PC-9 (cell line): ENCODE data around the gene LNX1. TPM values are rescaled to one million over a fixed set of nuclear protein-coding genes. Genes with fewer than 3 reads are reported as not detected.

Experiments used
- BruUV-seq: library from RNA; stranded (reverse); fragments of 400-500 nt; replicated peaks from 2 replicates; lab custom pipeline; 2021; lab: Mats Ljungman, UMichigan
- CTCF ChIA-PET: fragments of 300-600 bp; sonication (Branson Sonifier 250); formaldehyde crosslinking; loops from one replicate; lab custom pipeline; 2022; ENCODE audit warnings: antibody characterized with exemption; lab: Charles Lee
- POLR2A ChIA-PET: fragments of 300-600 bp; sonication (Branson Sonifier 250); formaldehyde crosslinking; loops from one replicate; lab custom pipeline; 2022; ENCODE audit warnings: antibody characterized with exemption; ENCODE audit not compliant: unreplicated experiment; lab: Charles Lee
- DNase-seq, 2 experiments: peaks; one replicate each; pipeline versions ENCODE4 v3.0.0 to v3.0.0-alpha.2; 2015 to 2022; ENCODE audit warnings: mixed read lengths in 1 of 2
- H2AFZ ChIP-seq: fragments of 200-600 bp; sonication (generic); 2 replicates; pipeline ENCODE4 v1.8.1; 2017; ENCODE audit warnings: antibody characterized with exemption
- H3F3A ChIP-seq: fragments of 200-600 bp; sonication (generic); 2 replicates; pipeline ENCODE4 v1.8.1; 2017; ENCODE audit warnings: antibody characterized with exemption, mild to moderate bottlenecking, low read depth; ENCODE audit not compliant: insufficient read depth
- H3K27ac ChIP-seq: fragments of 200-600 bp; sonication (generic); 2 replicates; pipeline ENCODE4 v1.6.1; 2016; ENCODE audit warnings: mixed run types
- H3K27me3 ChIP-seq: fragments of 200-600 bp; sonication (generic); 2 replicates; pipeline ENCODE4 v1.6.1; 2016; ENCODE audit warnings: low read depth, mixed run types; ENCODE audit not compliant: insufficient read depth
- H3K36me3 ChIP-seq: fragments of 200-600 bp; sonication (generic); 2 replicates; pipeline ENCODE4 v1.6.1; 2016; ENCODE audit warnings: low read depth, mixed run types
- H3K4me1 ChIP-seq: fragments of 200-600 bp; sonication (generic); replicated peaks from 2 replicates; pipeline ENCODE4 v1.6.1; 2016; ENCODE audit warnings: mixed run types; ENCODE audit not compliant: insufficient read depth
- H3K4me2 ChIP-seq: fragments of 200-600 bp; sonication (generic); 2 replicates; pipeline ENCODE4 v1.6.1; 2017; ENCODE audit warnings: mixed run types
- H3K4me3 ChIP-seq: fragments of 200-600 bp; sonication (generic); 2 replicates; pipeline ENCODE4 v1.6.1; 2016; ENCODE audit warnings: mixed run types
- H3K79me2 ChIP-seq: fragments of 200-600 bp; sonication (generic); 2 replicates; pipeline ENCODE4 v1.6.1; 2017; ENCODE audit warnings: low read depth, mixed run types
- H3K9me2 ChIP-seq: fragments of 200-600 bp; sonication (generic); 2 replicates; pipeline ENCODE4 v1.8.1; 2017; ENCODE audit warnings: mild to moderate bottlenecking; ENCODE audit not compliant: insufficient read depth
- H3K9me3 ChIP-seq: fragments of 200-600 bp; sonication (generic); 2 replicates; pipeline ENCODE4 v1.8.1; 2016; ENCODE audit warnings: low read depth; ENCODE audit not compliant: insufficient read depth
- H4K20me1 ChIP-seq: fragments of 200-600 bp; sonication (generic); 2 replicates; pipeline ENCODE4 v1.8.1; 2017; ENCODE audit not compliant: insufficient read depth
- EZH2 ChIP-seq: fragments of 200-600 bp; sonication (generic); IDR thresholded peaks from 2 replicates; pipeline ENCODE4 v1.8.0; 2017; ENCODE audit warnings: antibody characterized with exemption, low read depth
- intact Hi-C: fragments of 100-400 bp; cut with micrococcal nuclease; formaldehyde crosslinking; loops from one replicate; pipeline ENCODE4 v1.10.0; 2022; ENCODE audit not compliant: unreplicated experiment
- total RNA-seq: library from RNA; stranded (reverse); gene quantifications from 2 replicates; pipeline ENCODE4 v1.2.3, GENCODE V29; 2021
- TF ChIP-seq, protein P1 (sequence below): fragments of 200-600 bp; sonication (generic); conservative IDR thresholded peaks from 2 replicates; pipeline ENCODE4 v1.6.1; 2017; ENCODE audit warnings: mixed run types, antibody characterized with exemption, mild to moderate bottlenecking, moderate library complexity

Gene LNX1
- total RNA-seq, 1 experiment from 2014 or later, result 3.4 TPM

DNA sequence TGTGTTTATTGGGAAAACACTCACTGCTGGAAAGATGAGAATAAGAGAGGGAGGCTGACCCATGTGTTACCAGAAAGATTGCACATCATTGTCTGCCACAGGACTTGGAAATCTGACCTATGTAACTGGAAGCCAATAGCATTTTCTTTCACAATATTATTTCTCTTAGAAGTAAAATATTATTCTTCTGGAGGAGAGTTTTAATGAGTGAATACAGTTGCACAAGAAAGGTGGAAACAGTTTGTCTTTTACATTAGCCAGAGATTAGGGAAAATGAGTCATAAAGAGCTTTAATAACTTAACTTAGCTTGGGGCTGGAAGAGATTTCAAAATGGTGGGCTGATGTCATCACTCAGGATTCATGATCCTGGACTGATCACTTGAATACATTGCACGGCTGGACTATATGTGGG, 31.5 kb upstream of the LNX1 start:
- Histone ChIP-seq H3K4me2 (no peak overlapping the region), H3K36me3 (no peaks in the 10 kb centered on the region), H3K27ac (no peak overlapping the region), H3F3A (no peaks in the 10 kb centered on the region), H3K9me2 (no peaks in the 10 kb centered on the region), H2AFZ (no peak overlapping the region), H3K9me3 (no peaks in the 10 kb centered on the region), H3K27me3 (no peaks in the 10 kb centered on the region), H4K20me1 (no peaks in the 10 kb centered on the region), H3K4me3 (no peak overlapping the region), H3K79me2 (no peaks in the 10 kb centered on the region), H3K4me1 (no peaks in the 10 kb centered on the region)
- TF ChIP-seq, protein P1, sequence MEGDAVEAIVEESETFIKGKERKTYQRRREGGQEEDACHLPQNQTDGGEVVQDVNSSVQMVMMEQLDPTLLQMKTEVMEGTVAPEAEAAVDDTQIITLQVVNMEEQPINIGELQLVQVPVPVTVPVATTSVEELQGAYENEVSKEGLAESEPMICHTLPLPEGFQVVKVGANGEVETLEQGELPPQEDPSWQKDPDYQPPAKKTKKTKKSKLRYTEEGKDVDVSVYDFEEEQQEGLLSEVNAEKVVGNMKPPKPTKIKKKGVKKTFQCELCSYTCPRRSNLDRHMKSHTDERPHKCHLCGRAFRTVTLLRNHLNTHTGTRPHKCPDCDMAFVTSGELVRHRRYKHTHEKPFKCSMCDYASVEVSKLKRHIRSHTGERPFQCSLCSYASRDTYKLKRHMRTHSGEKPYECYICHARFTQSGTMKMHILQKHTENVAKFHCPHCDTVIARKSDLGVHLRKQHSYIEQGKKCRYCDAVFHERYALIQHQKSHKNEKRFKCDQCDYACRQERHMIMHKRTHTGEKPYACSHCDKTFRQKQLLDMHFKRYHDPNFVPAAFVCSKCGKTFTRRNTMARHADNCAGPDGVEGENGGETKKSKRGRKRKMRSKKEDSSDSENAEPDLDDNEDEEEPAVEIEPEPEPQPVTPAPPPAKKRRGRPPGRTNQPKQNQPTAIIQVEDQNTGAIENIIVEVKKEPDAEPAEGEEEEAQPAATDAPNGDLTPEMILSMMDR, result no peak
- no peak for TF ChIP-seq EZH2
- no TSS peak for BruUV-seq
- CTCF ChIA-PET, result no interaction called here
- POLR2A ChIA-PET, result no interaction called here
- intact Hi-C loops, result no loop called here
- no peak for DNase-seq

GRCh38 chr4:53620956-53621355, 29.7 kb upstream of the LNX1 start:
- intact Hi-C loops, result no loop called here
- no peak for TF ChIP-seq EZH2
- TF ChIP-seq, protein P1, result no peak
- Histone ChIP-seq H2AFZ (no peak overlapping the region), H3K4me3 (no peak overlapping the region), H3K36me3 (no peaks in the 10 kb centered on the region), H3K9me3 (no peaks in the 10 kb centered on the region), H3K4me2 (no peak overlapping the region), H3K27me3 (no peaks in the 10 kb centered on the region), H3K4me1 (no peaks in the 10 kb centered on the region), H3F3A (no peaks in the 10 kb centered on the region), H3K79me2 (no peaks in the 10 kb centered on the region), H3K27ac (no peak overlapping the region), H4K20me1 (no peaks in the 10 kb centered on the region), H3K9me2 (no peaks in the 10 kb centered on the region)
- ChIA-PET POLR2A (no interaction called here), CTCF (no interaction called here)
- no TSS peak for BruUV-seq
- DNase-seq, result peak in 1 of 2 experiments; percentile 44

GRCh38 chr4:53619431-53619830, 28.1 kb upstream of the LNX1 start:
- H3K4me1 ChIP-seq, result no peaks in the 10 kb centered on the region

More at GRCh38 chr4:53619431-53619830, 28.1 kb upstream of the LNX1 start:
- no peaks in the 10 kb centered on the region for H3K9me2 ChIP-seq
- BruUV-seq, result no TSS peak
- H4K20me1 ChIP-seq, result no peaks in the 10 kb centered on the region
- no peaks in the 10 kb centered on the region for H3K36me3 ChIP-seq
- ChIA-PET POLR2A (no interaction called here), CTCF (no interaction called here)
- TF ChIP-seq EZH2, result no peak
- TF ChIP-seq, protein P1, result no peak
- intact Hi-C loops, result no loop called here
- H3K27ac ChIP-seq, result no peak overlapping the region
- H3K4me2 ChIP-seq, result no peak overlapping the region
- H3K4me3 ChIP-seq, result no peak overlapping the region
- H3K79me2 ChIP-seq, result no peaks in the 10 kb centered on the region
- H3K27me3 ChIP-seq, result no peaks in the 10 kb centered on the region
- H2AFZ ChIP-seq, result no peak overlapping the region
- no peaks in the 10 kb centered on the region for H3K9me3 ChIP-seq
- DNase-seq, result no peak
- H3F3A ChIP-seq, result no peaks in the 10 kb centered on the region
